ENCODE results near the gene DNAJC7.

- TF ChIP-seq POLR2A (IDR thresholded peaks at IDR 0.05; ENCODE audit: low read depth) (peak; percentile 57), CTCF (IDR thresholded peaks at IDR 0.05) (peak in 1 of 3 experiments; percentile 27), POLR2AphosphoS5 (IDR thresholded peaks at IDR 0.05) (peak; percentile 82 to 93), EP300 (IDR thresholded peaks at IDR 0.05) (no peak)
These were observed 50.6 kb downstream of the DNAJC7 start, which contains the start of gene CNP for GRCh38 chr17:41966463-41967140.

All from esophagus muscularis mucosa (tissue), 4 donors.